K562 (cell line): ENCODE measurements around the gene HPCAL1. TPM values are rescaled to one million over a fixed set of nuclear protein-coding genes. Genes with fewer than 3 reads are reported as not detected.

Experiments used
- ATAC-seq: fragments of 200-7000 bp; cut with Tn5 transposase; 3 replicates; pipeline ENCODE4 v1.9.1; 2020; ENCODE audit warnings: moderate library complexity
- BruUV-seq: library from RNA; stranded (reverse); fragments of 400-500 nt; replicated peaks from 2 replicates; lab custom pipeline; 2021; lab: Mats Ljungman, UMichigan
- CTCF ChIA-PET: fragments of 300-600 bp; formaldehyde crosslinking; extraction: SDS; loops from one replicate; lab custom pipeline; 2021; ENCODE audit warnings: low intra/inter-chr PET ratio; lab: Yijun Ruan, JAX
- POLR2A ChIA-PET: fragments of 300-600, 350-650 bp; sonication (Branson Sonifier 250); formaldehyde crosslinking; extraction: SDS; loops from one replicate; lab custom pipeline; 2021; ENCODE audit warnings: antibody characterized with exemption, inconsistent platforms; lab: Yijun Ruan, JAX
- DNase-seq, 4 experiments: peaks; one replicate each; pipeline versions ENCODE4 v3.0.0 to v3.0.0-alpha.2; 2011 to 2018; ENCODE audit warnings: low spot score in 3 of 4, mixed read lengths in 3 of 4; ENCODE audit errors: extremely low read depth in 1 of 4
- FAIRE-seq: peaks from 2 replicates; lab custom pipeline; 2011; peaks lifted over from hg19 to GRCh38; lab: Jason Lieb, UNC
- H2AFZ ChIP-seq: 2 replicates; pipeline ENCODE4 v1.6.0; 2011; ENCODE audit warnings: low read depth, low read length, control low read depth, inconsistent platforms
- H3K27ac ChIP-seq: fragments of 200-600 bp; 3 replicates; pipeline ENCODE4 v1.8.0; 2011; ENCODE audit warnings: low read depth, mild to moderate bottlenecking, control low read depth, inconsistent platforms, low read length, moderate library complexity, mixed read lengths; ENCODE audit errors: extremely low read depth
- H3K27me3 ChIP-seq, 2 experiments: fragments of 300-600 bp in 1 of 2; 2 replicates in 1 of 2; 3 replicates in 1 of 2; pipeline versions ENCODE4 v1.6.0 to v1.8.0; 2011; ENCODE audit warnings: inconsistent platforms in 2 of 2, low read length in 2 of 2, mild to moderate bottlenecking in 1 of 2, mixed read lengths in 1 of 2, moderate library complexity in 1 of 2; ENCODE audit not compliant: control insufficient read depth in 2 of 2, insufficient read depth in 2 of 2
- H3K36me3 ChIP-seq: fragments of 300-600 bp; 3 replicates; pipeline ENCODE4 v1.8.0; 2011; ENCODE audit warnings: mild to moderate bottlenecking, low read length, inconsistent platforms; ENCODE audit not compliant: control insufficient read depth, insufficient read depth
- H3K4me1 ChIP-seq, 2 experiments: fragments of 200-600 bp in 1 of 2; replicated peaks in 1 of 2; 2 replicates in 1 of 2; 3 replicates in 1 of 2; pipeline versions ENCODE4 v1.5.1 to v1.8.0; 2011; ENCODE audit warnings: inconsistent platforms in 2 of 2, low read length in 2 of 2, mild to moderate bottlenecking in 1 of 2, mixed read lengths in 1 of 2, moderate library complexity in 1 of 2; ENCODE audit not compliant: control insufficient read depth in 2 of 2, insufficient read depth in 2 of 2
- H3K4me2 ChIP-seq: 2 replicates; pipeline ENCODE4 v1.6.1; 2011; ENCODE audit warnings: low read length, control low read depth, inconsistent platforms, mixed read lengths; ENCODE audit not compliant: insufficient read depth
- H3K4me3 ChIP-seq: fragments of 200-600 bp; sonication (generic), shearing (Covaris generic); 2 replicates; pipeline ENCODE4 v1.5.1; 2016; ENCODE audit warnings: control low read depth, inconsistent platforms
- H3K79me2 ChIP-seq: fragments of 200-600 bp; 3 replicates; pipeline ENCODE4 v1.8.0; 2011; ENCODE audit warnings: low read length, inconsistent platforms; ENCODE audit not compliant: control insufficient read depth, insufficient read depth
- H3K9ac ChIP-seq, 2 experiments: 2 replicates each; pipeline versions ENCODE4 v1.6.0 to v1.6.1; 2011; ENCODE audit warnings: low read depth in 2 of 2, low read length in 2 of 2, control low read depth in 1 of 2, inconsistent platforms in 1 of 2, mild to moderate bottlenecking in 1 of 2, mixed read lengths in 1 of 2; ENCODE audit not compliant: insufficient read depth in 1 of 2
- H3K9me1 ChIP-seq: one replicate; pipeline ENCODE4 v1.6.0; 2011; ENCODE audit warnings: inconsistent platforms, mild to moderate bottlenecking, low read length, moderate library complexity; ENCODE audit not compliant: control insufficient read depth, insufficient read depth
- H3K9me3 ChIP-seq: replicated peaks from 2 replicates; pipeline ENCODE4 v1.5.1; 2011; ENCODE audit warnings: low read depth, low read length, inconsistent platforms; ENCODE audit not compliant: control insufficient read depth, insufficient read depth
- H4K20me1 ChIP-seq: replicated peaks from 2 replicates; pipeline ENCODE4 v1.6.1; 2011; ENCODE audit warnings: low read length, inconsistent platforms, mixed read lengths; ENCODE audit not compliant: control insufficient read depth, insufficient read depth
- BHLHE40 ChIP-seq: IDR thresholded peaks from 2 replicates; pipeline ENCODE4 v1.6.1; 2011; ENCODE audit warnings: low read length, improper control_type of control experiment
- BRCA1 ChIP-seq, 2 experiments: fragments of 450-650 bp in 1 of 2; sonication (generic) in 1 of 2; formaldehyde crosslinking in 1 of 2; IDR thresholded peaks; 2 replicates each; pipeline versions ENCODE4 v1.5.0 to v1.6.1; 2017 to 2020; ENCODE audit warnings: mild to moderate bottlenecking in 1 of 2, missing genetic modification reagents in 1 of 2
- CBFA2T2 ChIP-seq: fragments of 450-650 bp; conservative IDR thresholded peaks from 2 replicates; pipeline ENCODE4 v1.6.1; 2017; ENCODE audit warnings: mild to moderate bottlenecking
- JUN ChIP-seq, 2 experiments: sonication (generic) in 1 of 2; formaldehyde crosslinking in 1 of 2; IDR thresholded peaks; 2 replicates each; pipeline versions ENCODE4 v1.6.1 to v1.8.0; 2012 to 2022; ENCODE audit warnings: borderline replicate concordance in 2 of 2, mild to moderate bottlenecking in 2 of 2, improper control_type of control experiment in 1 of 2, low read depth in 1 of 2, low read length in 1 of 2, missing genetic modification reagents in 1 of 2
- KLF1 ChIP-seq: fragments of 450-650 bp; IDR thresholded peaks from 2 replicates; pipeline ENCODE4 v1.6.1; 2016; ENCODE audit warnings: missing genetic modification characterization, missing compliant biosample characterization
- MAFF ChIP-seq: IDR thresholded peaks from 2 replicates; pipeline ENCODE4 v1.6.1; 2012; ENCODE audit warnings: low read length, improper control_type of control experiment
- PHF21A ChIP-seq: fragments of 450-650 bp; IDR thresholded peaks from 2 replicates; pipeline ENCODE4 v1.6.1; 2017; ENCODE audit warnings: low read depth, borderline replicate concordance
- POLR2H ChIP-seq: IDR thresholded peaks from 2 replicates; pipeline ENCODE4 v1.6.1; 2016; ENCODE audit warnings: missing genetic modification characterization, low read depth, mild to moderate bottlenecking, control low read depth, missing compliant biosample characterization, moderate library complexity
- RHOXF2B ChIP-seq: fragments of 250-450 bp; sonication (Bioruptor Pico); conservative IDR thresholded peaks from 2 replicates; pipeline ENCODE4 v1.5.1; 2021
- SNRNP70 ChIP-seq: fragments of 200-400 bp; formaldehyde crosslinking; optimal IDR thresholded peaks from 2 replicates; pipeline ENCODE3; 2017; ENCODE audit warnings: low read depth, low read length
- TAF7 ChIP-seq: fragments of 450-650 bp; IDR thresholded peaks from 2 replicates; pipeline ENCODE4 v1.6.1; 2016; ENCODE audit warnings: missing genetic modification characterization, missing compliant biosample characterization
- TAF9B ChIP-seq: fragments of 450-650 bp; IDR thresholded peaks from 2 replicates; pipeline ENCODE4 v1.6.1; 2018; ENCODE audit warnings: mild to moderate bottlenecking; ENCODE audit not compliant: partially characterized antibody
- XRCC4 ChIP-seq: IDR thresholded peaks from one replicate; pipeline ENCODE4 v1.6.1; 2011; ENCODE audit not compliant: insufficient read depth, insufficient read length; ENCODE audit errors: extremely low read depth
- ZNF133 ChIP-seq: fragments of 250-450 bp; sonication (Bioruptor Pico); IDR thresholded peaks from 2 replicates; pipeline ENCODE4 v1.4.0; 2020; ENCODE audit warnings: mild to moderate bottlenecking
- ZNF3 ChIP-seq: fragments of 250-450 bp; sonication (Bioruptor Pico); IDR thresholded peaks from 2 replicates; pipeline ENCODE4 v1.5.0; 2021; ENCODE audit warnings: mild to moderate bottlenecking, moderate library complexity
- ZNF384 ChIP-seq: IDR thresholded peaks from 2 replicates; pipeline ENCODE4 v1.6.1; 2012; ENCODE audit warnings: low read depth, low read length, improper control_type of control experiment
- ZNF41 ChIP-seq: fragments of 250-450 bp; sonication (Bioruptor Pico); conservative IDR thresholded peaks from 2 replicates; pipeline ENCODE4 v1.4.0; 2020; ENCODE audit warnings: mild to moderate bottlenecking
- ZNF436 ChIP-seq: fragments of 250-450, 450-650 bp; sonication (Bioruptor Pico); formaldehyde crosslinking; IDR thresholded peaks from 2 replicates; pipeline ENCODE4 v1.7.0; 2020; ENCODE audit warnings: mild to moderate bottlenecking
- WGBS: fragments of 100-300 bp; shearing (Covaris generic); methylation state at CpG from one replicate; pipeline ENCODE4 v1.1.6; 2016; ENCODE audit warnings: low coverage, mixed read lengths; ENCODE audit not compliant: insufficient coverage; ENCODE audit errors: missing lambda C conversion rate; 5-methylcytosine and 5-hydroxymethylcytosine counted together
- in situ Hi-C: fragments of 300-500 bp; cut with MboI; formaldehyde crosslinking; loops from 4 replicates; pipeline ENCODE4 v1.15.0; 2018; ENCODE audit warnings: inconsistent platforms, mixed read lengths
- intact Hi-C: fragments of 100-400 bp; cut with micrococcal nuclease; formaldehyde crosslinking; loops from 2 replicates; pipeline ENCODE4 v1.14.2; 2022
- polyA plus RNA-seq, 8 experiments: library from polyadenylated mRNA; depleted of rRNA in 4 of 8; stranded (reverse) in 5 of 8; unstranded in 3 of 8; fragments of >200 nt; fragmentation: Nextera tagmentation in 2 of 8; fragmentation: Illumina TruSeq in 1 of 8; extraction: Ambion mirVana in 2 of 8; extraction: Trizol in 1 of 8; gene quantifications; 2 replicates each; pipeline versions ENCODE4 v1.2.1 to v1.2.3, GENCODE V29; 2011 to 2014; ENCODE audit warnings: inconsistent platforms in 1 of 8, missing spikeins in 1 of 8
- total RNA-seq, 7 experiments: library from RNA; depleted of rRNA in 6 of 7; stranded (reverse); fragments of >200 nt in 6 of 7; fragmentation: Illumina TruSeq in 2 of 7; extraction: Trizol in 2 of 7; gene quantifications; 2 replicates each; pipeline versions ENCODE4 v1.2.1 to v1.2.3, GENCODE V29; 2011 to 2021; ENCODE audit warnings: low replicate concordance in 1 of 7
- TF ChIP-seq, protein P1 (sequence below), 2 experiments: fragments of 450-650 bp in 1 of 2; sonication (generic) in 1 of 2; formaldehyde crosslinking; conservative IDR thresholded peaks; 2 replicates each; pipeline versions ENCODE4 v1.4.0 to v1.8.1; 2020 to 2022; ENCODE audit warnings: mild to moderate bottlenecking in 1 of 2, missing genetic modification reagents in 1 of 2
- TF ChIP-seq, protein P2 (sequence below), 2 experiments: fragments of 250-450 bp in 1 of 2; fragments of 450-650 bp in 1 of 2; sonication (Bioruptor Pico) in 1 of 2; IDR thresholded peaks; 2 replicates each; pipeline versions ENCODE4 v1.6.1 to v1.8.0; 2016 to 2021; ENCODE audit warnings: mild to moderate bottlenecking in 2 of 2, moderate library complexity in 2 of 2, missing compliant biosample characterization in 1 of 2, missing genetic modification characterization in 1 of 2

Gene HPCAL1
- total and polyA plus RNA-seq, 9 of the 15 experiments (the other 6 are each of a cell fraction or from before 2014, with no cell fraction given), result 2.7 to 65.5 (median 23.9) TPM

- POLR2A ChIA-PET, result interaction anchor here (0.6 to 4.4 kb wide), 10 partner anchors 10 to 141 kb away, joined by 3 to 26 read pairs (median 4); partner anchors contain the start of gene ODC1
- Histone ChIP-seq H3K9me1 (peaks cover 7% of the 10 kb centered on the region), H3K4me2 (peak overlapping the region; percentile 75), H3K36me3 (peaks cover 11% of the 10 kb centered on the region), H4K20me1 (peaks cover 11% of the 10 kb centered on the region; the same call in 1 of the 2 replicates), H3K9me3 (no peaks in the 10 kb centered on the region), H3K27me3 (no peaks in the 10 kb centered on the region; a peak in 1 of 5 replicates), H2AFZ (no peak overlapping the region), H3K79me2 (peaks cover 99% of the 10 kb centered on the region), H3K27ac (peak overlapping the region; percentile 2; the same call in 2 of the 3 replicates), H3K9ac (peak overlapping the region; percentile 0 to 24; a peak in 2 of 4 replicates), H3K4me1 (peaks cover 37 to 45% of the 10 kb centered on the region in 2 experiments), H3K4me3 (peak overlapping the region; percentile 20; the same call in 1 of the 2 replicates)
- 6% methylated on average over 7 of the region's 7 CpGs for WGBS
- intact Hi-C loops (loop anchor here (2.0 to 10.0 kb wide), 3 partner anchors 23 to 101 kb away; no protein-coding TSS in a partner anchor), in situ Hi-C loops (no loop called here)
- CTCF ChIA-PET, result no interaction called here
- BruUV-seq, result no TSS peak
- FAIRE-seq (peak; percentile 81), DNase-seq (peak in 3 of 4 experiments; percentile 38 to 84 (median 82)), ATAC-seq (peak; percentile 81)
- TF ChIP-seq POLR2H (tag), result peak; percentile 92
- TF ChIP-seq BHLHE40, result peak; percentile 48; the same call in 1 of the 2 replicates
- TF ChIP-seq RHOXF2B (CRISPR knock-in tag), result no peak
- TF ChIP-seq SNRNP70, result no peak
- no peak for TF ChIP-seq ZNF41 (CRISPR knock-in tag)
- TF ChIP-seq TAF9B, result no peak
- no peak for TF ChIP-seq ZNF436 (CRISPR knock-in tag)
- TF ChIP-seq, protein P1, sequence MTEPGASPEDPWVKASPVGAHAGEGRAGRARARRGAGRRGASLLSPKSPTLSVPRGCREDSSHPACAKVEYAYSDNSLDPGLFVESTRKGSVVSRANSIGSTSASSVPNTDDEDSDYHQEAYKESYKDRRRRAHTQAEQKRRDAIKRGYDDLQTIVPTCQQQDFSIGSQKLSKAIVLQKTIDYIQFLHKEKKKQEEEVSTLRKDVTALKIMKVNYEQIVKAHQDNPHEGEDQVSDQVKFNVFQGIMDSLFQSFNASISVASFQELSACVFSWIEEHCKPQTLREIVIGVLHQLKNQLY (CRISPR knock-in tag; conservative IDR thresholded peaks at IDR 0.05), result no peak
- TF ChIP-seq XRCC4, result no peak
- TF ChIP-seq MAFF, result no peak
- TF ChIP-seq ZNF3 (CRISPR knock-in tag), result no peak
- no peak for TF ChIP-seq KLF1 (tag)
- TF ChIP-seq ZNF133 (CRISPR knock-in tag), result no peak
- TF ChIP-seq CBFA2T2, result 0 out of 2 replicates have a peak, but pooled peaks have one; percentile 9
- TF ChIP-seq, protein P2, sequence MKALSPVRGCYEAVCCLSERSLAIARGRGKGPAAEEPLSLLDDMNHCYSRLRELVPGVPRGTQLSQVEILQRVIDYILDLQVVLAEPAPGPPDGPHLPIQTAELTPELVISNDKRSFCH (CRISPR knock-in tag; IDR thresholded peaks at IDR 0.05), result no peak
- TF ChIP-seq, protein P2 (tag; IDR thresholded peaks at IDR 0.05), result peak; percentile 50; the same call in 1 of the 2 replicates
- no peak for TF ChIP-seq ZNF384
- no peak for TF ChIP-seq PHF21A
- TF ChIP-seq TAF7 (tag), result peak; percentile 70; the same call in 1 of the 2 replicates
- no peak for TF ChIP-seq BRCA1 (IDR thresholded peaks at IDR 0.05)
- TF ChIP-seq BRCA1 (CRISPR knock-in tag; IDR thresholded peaks at IDR 0.05), result no peak
- TF ChIP-seq JUN (IDR thresholded peaks at IDR 0.05; ENCODE audit: borderline replicate concordance, low read depth, low read length), result peak; percentile 52; the same call in 1 of the 2 replicates
- TF ChIP-seq JUN (CRISPR knock-in tag; IDR thresholded peaks at IDR 0.05; ENCODE audit: borderline replicate concordance), result no peak
These were observed 5.0 kb downstream of the HPCAL1 start for GRCh38 chr2:10307561-10308156.
